ENCODE measurements around the gene TYW1. TPM values are rescaled to one million over a fixed set of nuclear protein-coding genes. Genes with fewer than 3 reads are reported as not detected.
A peak's percentile ranks its signal among the peaks of the same experiment; 100 is the strongest.
"Not testable (repeated sequence)": the region's sequence is repeated elsewhere in the genome, so short reads cannot be mapped to it uniquely, and the experiment has no call there.

The TYW1 gene
- total RNA-seq, 1 donor from 2014 or later: 26.1 TPM

- Mint-ChIP-seq H3K36me3 (ENCODE audit: low read depth) (peaks cover 10% of the 10 kb centered on the region), H3K4me1 (no peaks in the 10 kb centered on the region), H3K4me3 (no peak overlapping the region), H3K9me3 (no peaks in the 10 kb centered on the region), H3K27me3 (no peaks in the 10 kb centered on the region), H3K27ac (no peak overlapping the region)
- DNase-seq (no peak), ATAC-seq (ENCODE audit: low read depth) (no peak)
- intact Hi-C loops (cut with micrococcal nuclease): no loop called here
- ChIA-PET POLR2A (no interaction called here), CTCF (interaction anchor here (0.7 kb wide), 1 partner anchor 69 kb away, joined by 4 read pairs; no protein-coding TSS in a partner anchor)
- TF ChIP-seq, protein P1, sequence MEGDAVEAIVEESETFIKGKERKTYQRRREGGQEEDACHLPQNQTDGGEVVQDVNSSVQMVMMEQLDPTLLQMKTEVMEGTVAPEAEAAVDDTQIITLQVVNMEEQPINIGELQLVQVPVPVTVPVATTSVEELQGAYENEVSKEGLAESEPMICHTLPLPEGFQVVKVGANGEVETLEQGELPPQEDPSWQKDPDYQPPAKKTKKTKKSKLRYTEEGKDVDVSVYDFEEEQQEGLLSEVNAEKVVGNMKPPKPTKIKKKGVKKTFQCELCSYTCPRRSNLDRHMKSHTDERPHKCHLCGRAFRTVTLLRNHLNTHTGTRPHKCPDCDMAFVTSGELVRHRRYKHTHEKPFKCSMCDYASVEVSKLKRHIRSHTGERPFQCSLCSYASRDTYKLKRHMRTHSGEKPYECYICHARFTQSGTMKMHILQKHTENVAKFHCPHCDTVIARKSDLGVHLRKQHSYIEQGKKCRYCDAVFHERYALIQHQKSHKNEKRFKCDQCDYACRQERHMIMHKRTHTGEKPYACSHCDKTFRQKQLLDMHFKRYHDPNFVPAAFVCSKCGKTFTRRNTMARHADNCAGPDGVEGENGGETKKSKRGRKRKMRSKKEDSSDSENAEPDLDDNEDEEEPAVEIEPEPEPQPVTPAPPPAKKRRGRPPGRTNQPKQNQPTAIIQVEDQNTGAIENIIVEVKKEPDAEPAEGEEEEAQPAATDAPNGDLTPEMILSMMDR (IDR thresholded peaks at IDR 0.05): no peak
Measured at GRCh38 chr7:66964411-66964810, 32.2 kb upstream of the TYW1 start.

GRCh38 chr7:66967029-66967428 lies 29.6 kb upstream of the TYW1 start:
- ChIA-PET POLR2A (no interaction called here), CTCF (no interaction called here)
- Mint-ChIP-seq H3K4me1 (no peaks in the 10 kb centered on the region), H3K27me3 (no peaks in the 10 kb centered on the region), H3K36me3 (ENCODE audit: low read depth) (no peaks in the 10 kb centered on the region), H3K9me3 (no peaks in the 10 kb centered on the region), H3K27ac (no peak overlapping the region), H3K4me3 (no peak overlapping the region)
- DNase-seq (no peak), ATAC-seq (ENCODE audit: low read depth) (no peak)
- intact Hi-C loops (cut with micrococcal nuclease): no loop called here
- TF ChIP-seq, protein P1 (IDR thresholded peaks at IDR 0.05): no peak

DNA sequence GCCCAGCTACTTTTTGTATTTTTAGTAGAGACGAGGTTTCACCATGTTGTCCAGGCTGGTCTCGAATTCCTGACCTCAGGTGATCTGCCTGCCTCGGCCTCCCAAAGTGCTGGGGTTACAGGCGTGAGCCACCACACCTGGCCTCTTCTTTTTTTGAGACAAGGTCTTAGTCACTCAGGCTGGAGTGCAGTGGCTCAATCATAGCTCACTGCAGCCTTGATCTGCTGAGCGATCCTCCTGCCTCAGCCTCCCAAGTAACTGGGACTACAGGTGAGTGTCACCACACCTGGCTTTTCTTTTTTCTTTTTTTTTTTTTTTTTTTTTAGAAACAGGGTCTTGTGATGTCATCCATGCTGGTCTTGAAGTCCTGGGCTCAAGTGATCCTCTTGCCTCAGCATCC lies 27.6 kb upstream of the TYW1 start:
- DNase-seq; H3K4me1 Mint-ChIP-seq; H3K27me3 Mint-ChIP-seq; H3K4me3 Mint-ChIP-seq; intact Hi-C loops (cut with micrococcal nuclease); ATAC-seq (ENCODE audit: low read depth); POLR2A ChIA-PET; H3K9me3 Mint-ChIP-seq; CTCF ChIA-PET; H3K36me3 Mint-ChIP-seq (ENCODE audit: low read depth); H3K27ac Mint-ChIP-seq: not testable (repeated sequence)

- intact Hi-C loops (cut with micrococcal nuclease): no loop called here
- ATAC-seq (ENCODE audit: low read depth) (no peak), DNase-seq (no peak)
- H3K27ac Mint-ChIP-seq: no peak overlapping the region
- POLR2A ChIA-PET: no interaction called here
- no peak overlapping the region for H3K4me3 Mint-ChIP-seq
- no peaks in the 10 kb centered on the region for H3K9me3 Mint-ChIP-seq
- H3K36me3 Mint-ChIP-seq (ENCODE audit: low read depth): no peaks in the 10 kb centered on the region
- CTCF ChIA-PET: no interaction called here
- no peaks in the 10 kb centered on the region for H3K4me1 Mint-ChIP-seq
- TF ChIP-seq, protein P1 (IDR thresholded peaks at IDR 0.05): no peak
- no peaks in the 10 kb centered on the region for H3K27me3 Mint-ChIP-seq
Measured at GRCh38 chr7:66970310-66970709, 26.3 kb upstream of the TYW1 start.

DNA sequence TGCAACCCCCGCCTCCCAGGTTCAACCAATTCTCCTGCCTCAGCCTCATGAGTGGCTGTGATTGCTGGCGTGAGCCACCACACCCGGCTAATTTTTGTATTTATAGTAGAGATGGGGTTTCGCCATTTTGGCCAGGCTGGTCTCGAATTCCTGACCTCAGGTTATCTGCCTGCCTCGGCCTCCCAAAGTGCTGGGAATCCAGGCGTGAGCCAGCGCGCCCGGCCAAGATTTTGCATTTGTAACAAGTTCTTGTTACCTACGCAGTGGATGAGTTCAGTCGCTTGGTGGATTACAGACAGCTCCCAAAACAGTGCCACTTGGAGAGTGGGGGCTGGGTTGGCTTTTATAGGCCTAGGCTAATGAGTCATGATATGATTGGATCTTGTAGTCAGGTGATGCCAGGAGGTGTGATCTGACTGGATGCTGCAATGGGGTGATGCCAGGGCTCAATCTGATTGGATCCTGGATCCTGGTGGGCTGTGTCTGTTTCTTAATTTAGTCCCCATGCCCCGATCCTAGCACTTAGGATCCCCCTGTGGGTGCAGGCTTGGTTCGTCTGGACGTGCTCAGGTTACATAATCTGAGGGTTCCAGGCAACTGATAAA lies 21.5 kb upstream of the TYW1 start:
- ATAC-seq (ENCODE audit: low read depth): no peak
- no peak for DNase-seq
- Mint-ChIP-seq H3K9me3 (peaks cover 3% of the 10 kb centered on the region), H3K4me1 (no peaks in the 10 kb centered on the region), H3K27ac (no peak overlapping the region), H3K27me3 (no peaks in the 10 kb centered on the region), H3K36me3 (ENCODE audit: low read depth) (no peaks in the 10 kb centered on the region), H3K4me3 (no peak overlapping the region)
- POLR2A ChIA-PET: no interaction called here
- TF ChIP-seq, protein P1 (IDR thresholded peaks at IDR 0.05): no peak
- intact Hi-C loops (cut with micrococcal nuclease): no loop called here
- CTCF ChIA-PET: no interaction called here

GRCh38 chr7:66978312-66978711 lies 18.3 kb upstream of the TYW1 start:
- peaks cover 11% of the 10 kb centered on the region for H3K9me3 Mint-ChIP-seq
- ATAC-seq (ENCODE audit: low read depth); DNase-seq; H3K4me1 Mint-ChIP-seq; H3K27me3 Mint-ChIP-seq; CTCF ChIA-PET; intact Hi-C loops (cut with micrococcal nuclease); H3K4me3 Mint-ChIP-seq; H3K27ac Mint-ChIP-seq; POLR2A ChIA-PET; H3K36me3 Mint-ChIP-seq (ENCODE audit: low read depth): not testable (repeated sequence)

DNA sequence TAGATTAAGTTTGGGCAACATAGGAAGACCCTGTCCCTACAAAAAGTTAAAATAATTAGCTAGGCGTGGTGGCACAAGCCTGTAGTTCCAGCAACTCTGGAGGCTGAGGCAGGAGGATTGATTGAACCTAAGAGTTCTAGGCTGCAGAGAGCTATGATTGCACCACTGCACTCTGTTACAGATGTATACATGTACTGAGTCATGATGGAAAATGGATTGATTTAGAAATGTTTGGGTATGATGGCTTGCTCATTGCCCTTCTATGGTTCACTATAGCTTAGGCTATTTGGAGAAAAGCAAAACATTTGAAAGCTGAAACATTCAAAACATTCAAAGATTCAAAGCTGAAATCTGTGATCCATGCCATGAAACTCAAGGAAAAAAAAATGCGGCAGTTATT lies 17.6 kb upstream of the TYW1 start:
- H3K4me1 Mint-ChIP-seq; intact Hi-C loops (cut with micrococcal nuclease); CTCF ChIA-PET; DNase-seq; H3K27ac Mint-ChIP-seq; H3K27me3 Mint-ChIP-seq; H3K36me3 Mint-ChIP-seq (ENCODE audit: low read depth); ATAC-seq (ENCODE audit: low read depth); H3K4me3 Mint-ChIP-seq; POLR2A ChIA-PET: not testable (repeated sequence)
- peaks cover 11% of the 10 kb centered on the region for H3K9me3 Mint-ChIP-seq

GRCh38 chr7:66980336-66980735 lies 16.3 kb upstream of the TYW1 start:
- H3K4me3 Mint-ChIP-seq: not testable (repeated sequence)
- H3K27ac Mint-ChIP-seq: peak overlapping the region; percentile 65

GRCh38 chr7:66989552-66989951 lies 7.1 kb upstream of the TYW1 start:
- H3K4me3 Mint-ChIP-seq; ATAC-seq (ENCODE audit: low read depth); CTCF ChIA-PET; H3K27ac Mint-ChIP-seq; DNase-seq; H3K27me3 Mint-ChIP-seq; H3K9me3 Mint-ChIP-seq; POLR2A ChIA-PET; intact Hi-C loops (cut with micrococcal nuclease): not testable (repeated sequence)
- peaks cover 57% of the 10 kb centered on the region for H3K36me3 Mint-ChIP-seq (ENCODE audit: low read depth)
- H3K4me1 Mint-ChIP-seq: peaks cover 13% of the 10 kb centered on the region

More at GRCh38 chr7:66980336-66980735, 16.3 kb upstream of the TYW1 start:
- intact Hi-C loops (cut with micrococcal nuclease); H3K27me3 Mint-ChIP-seq; H3K36me3 Mint-ChIP-seq (ENCODE audit: low read depth); POLR2A ChIA-PET; DNase-seq; H3K4me1 Mint-ChIP-seq; ATAC-seq (ENCODE audit: low read depth); CTCF ChIA-PET: not testable (repeated sequence)
- H3K9me3 Mint-ChIP-seq: peaks cover 11% of the 10 kb centered on the region
